ENCODE measurements around the gene VPS51. TPM values are rescaled to one million over a fixed set of nuclear protein-coding genes. Genes with fewer than 3 reads are reported as not detected.
A peak's percentile ranks its signal among the peaks of the same experiment; 100 is the strongest.

VPS51 gene
- total RNA-seq, 2 experiments from 2014 or later = 119 to 214 TPM

- ChIA-PET CTCF (ENCODE audit: unreplicated experiment) (no interaction called here), POLR2A (interaction anchor here (0.6 to 6.1 kb wide), 4 partner anchors 12 to 286 kb away, joined by 3 to 47 read pairs (median 4); partner anchors contain the start of genes FAU, MRPL49 and SPDYC)
- H3K4me2 ChIP-seq (ENCODE audit: low read length) = peak overlapping the region; percentile 99
- peak overlapping the region; percentile 98 for H3K27ac ChIP-seq (ENCODE audit: low read depth, low read length, poor library complexity, severe bottlenecking)
- no TSS peak for BruUV-seq (replicated peaks)
- peaks cover 50% of the 10 kb centered on the region for H3K4me1 ChIP-seq (ENCODE audit: insufficient read depth, low read length, poor library complexity, severe bottlenecking)
- intact Hi-C loops (cut with micrococcal nuclease; ENCODE audit: unreplicated experiment) = loop anchor here (5.0 kb wide), 2 partner anchors 34 to 281 kb away; no protein-coding TSS in a partner anchor
- no peak for TF ChIP-seq CTCF (conservative IDR thresholded peaks at IDR 0.05; ENCODE audit: low read length)
- no peak for TF ChIP-seq EZH2phosphoT487 (IDR thresholded peaks at IDR 0.05; ENCODE audit: borderline replicate concordance, low read depth, low read length)
- H2AFZ ChIP-seq (ENCODE audit: low read length) = no peak overlapping the region
- no peaks in the 10 kb centered on the region for H4K20me1 ChIP-seq (ENCODE audit: insufficient read depth, low read length)
- no peaks in the 10 kb centered on the region for H3K9me3 ChIP-seq (ENCODE audit: low read length)
- H3K36me3 ChIP-seq (ENCODE audit: insufficient read depth, low read length) = peaks cover 53% of the 10 kb centered on the region
- no peaks in the 10 kb centered on the region for H3K9me2 ChIP-seq (ENCODE audit: insufficient read depth, low read length)
- peaks cover 56% of the 10 kb centered on the region for H3K79me2 ChIP-seq (ENCODE audit: insufficient read depth, low read depth, low read length)
- peak overlapping the region; percentile 98 for H3K4me3 ChIP-seq (ENCODE audit: low read depth, low read length, poor library complexity, severe bottlenecking)
- DNase-seq (ENCODE audit: low spot score) = peak; percentile 50
Observed at GRCh38 chr11:65133724-65134123, 37.7 kb downstream of the VPS51 start.

- H3K79me2 ChIP-seq (ENCODE audit: insufficient read depth, low read depth, low read length) = peaks cover 52% of the 10 kb centered on the region
- peak within 1 kb of the TSS; percentile 98 for H3K27ac ChIP-seq (ENCODE audit: low read depth, low read length, poor library complexity, severe bottlenecking)
- peaks cover 43% of the 10 kb centered on the region for H3K4me1 ChIP-seq (ENCODE audit: insufficient read depth, low read length, poor library complexity, severe bottlenecking)
- H3K4me2 ChIP-seq (ENCODE audit: low read length) = peak within 1 kb of the TSS; percentile 99
- H3K9me2 ChIP-seq (ENCODE audit: insufficient read depth, low read length) = no peaks in the 10 kb centered on the region
- peak within 1 kb of the TSS; percentile 78 for H2AFZ ChIP-seq (ENCODE audit: low read length)
- ChIA-PET POLR2A (interaction anchor here (0.5 to 6.1 kb wide), 14 partner anchors 9 to 373 kb away, joined by 3 to 47 read pairs (median 4); partner anchors contain the start of genes ARL2, CAPN1, FAU and MRPL49), CTCF (ENCODE audit: unreplicated experiment) (interaction anchor here (0.5 kb wide), 1 partner anchor 79 kb away, joined by 3 read pairs; no protein-coding TSS in a partner anchor)
- BruUV-seq (replicated peaks) = no TSS peak
- H3K36me3 ChIP-seq (ENCODE audit: insufficient read depth, low read length) = peaks cover 46% of the 10 kb centered on the region
- H3K9me3 ChIP-seq (ENCODE audit: low read length) = no peaks in the 10 kb centered on the region
- DNase-seq (ENCODE audit: low spot score) = peak; percentile 94
- no peaks in the 10 kb centered on the region for H4K20me1 ChIP-seq (ENCODE audit: insufficient read depth, low read length)
- TF ChIP-seq CTCF (conservative IDR thresholded peaks at IDR 0.05; ENCODE audit: low read length) (no peak), EZH2phosphoT487 (IDR thresholded peaks at IDR 0.05; ENCODE audit: borderline replicate concordance, low read depth, low read length) (no peak)
- H3K4me3 ChIP-seq (ENCODE audit: low read depth, low read length, poor library complexity, severe bottlenecking) = peak within 1 kb of the TSS; percentile 98
- intact Hi-C loops (cut with micrococcal nuclease; ENCODE audit: unreplicated experiment) = loop anchor here (5.0 kb wide), 2 partner anchors 33 to 282 kb away; no protein-coding TSS in a partner anchor
Observed at GRCh38 chr11:65134240-65134951, 38.4 kb downstream of the VPS51 start, which contains the start of gene SYVN1. TSS of gene SYVN1 (minus strand) at chr11:65134519. CDS start at chr11:65133601, 918 bp downstream.

All from OCI-LY7 (cell line).